H1 (cell line): Measurements from ENCODE around the gene TYMS. TPM values are rescaled to one million over a fixed set of nuclear protein-coding genes. Genes with fewer than 3 reads are reported as not detected.

Source experiments
- CTCF ChIA-PET: fragments of 300-600 bp; sonication (Branson Sonifier 250); formaldehyde crosslinking; loops from one replicate; lab custom pipeline; 2021; ENCODE audit not compliant: partially characterized antibody; lab: Charles Lee
- POLR2A ChIA-PET: fragments of 300-600 bp; sonication (Branson Sonifier 250); formaldehyde crosslinking; loops from one replicate; lab custom pipeline; 2021; ENCODE audit warnings: inconsistent platforms; ENCODE audit not compliant: partially characterized antibody; lab: Charles Lee
- DNase-seq, 2 experiments: peaks; one replicate each; pipeline versions ENCODE4 v3.0.0 to v3.0.0-alpha.2; 2010 to 2022; ENCODE audit warnings: low spot score in 2 of 2, low read depth in 1 of 2, mixed read lengths in 1 of 2
- FAIRE-seq: peaks from 2 replicates; lab custom pipeline; 2011; peaks lifted over from hg19 to GRCh38; lab: Jason Lieb, UNC
- H2AFZ ChIP-seq: 2 replicates; pipeline ENCODE4 v1.8.1; 2012; ENCODE audit warnings: low read length, inconsistent platforms
- H2AK5ac ChIP-seq: 2 replicates; pipeline ENCODE4 v1.6.1; 2013; ENCODE audit warnings: low read depth, low read length
- H2BK120ac ChIP-seq: replicated peaks from 2 replicates; pipeline ENCODE3; 2013; ENCODE audit warnings: low read depth, low read length, inconsistent platforms
- H2BK12ac ChIP-seq: 2 replicates; pipeline ENCODE4 v1.6.1; 2013; ENCODE audit warnings: low read depth, low read length
- H2BK15ac ChIP-seq: 2 replicates; pipeline ENCODE4 v1.6.1; 2013; ENCODE audit warnings: low read length
- H2BK20ac ChIP-seq: 2 replicates; pipeline ENCODE4 v1.6.1; 2013; ENCODE audit warnings: low read length
- H2BK5ac ChIP-seq: 2 replicates; pipeline ENCODE4 v1.6.1; 2013; ENCODE audit warnings: low read depth, low read length
- H3K14ac ChIP-seq: 2 replicates; pipeline ENCODE4 v1.6.1; 2013; ENCODE audit warnings: inconsistent platforms; ENCODE audit not compliant: insufficient read length
- H3K18ac ChIP-seq: 2 replicates; pipeline ENCODE4 v1.6.1; 2013; ENCODE audit warnings: low read length; ENCODE audit errors: extremely low read depth
- H3K23ac ChIP-seq: 2 replicates; pipeline ENCODE4 v1.6.1; 2013; ENCODE audit warnings: inconsistent platforms; ENCODE audit not compliant: insufficient read length
- H3K23me2 ChIP-seq: 2 replicates; pipeline ENCODE4 v1.6.1; 2013; ENCODE audit warnings: low read depth, low read length
- H3K27ac ChIP-seq: 2 replicates; pipeline ENCODE4 v1.6.1; 2011; ENCODE audit warnings: low read depth, low read length, inconsistent platforms
- H3K27me3 ChIP-seq, 4 experiments: replicated peaks in 1 of 4; 1 replicate in 1 of 4; 2 replicates in 3 of 4; pipeline versions ENCODE4 v1.6.1 to v1.8.1; 2011 to 2013; ENCODE audit warnings: low read length in 3 of 4, mild to moderate bottlenecking in 3 of 4, inconsistent platforms in 2 of 4, mixed read lengths in 2 of 4, moderate library complexity in 1 of 4; ENCODE audit not compliant: control insufficient read depth in 3 of 4, insufficient read depth in 3 of 4; ENCODE audit errors: extremely low read depth in 1 of 4
- H3K36me3 ChIP-seq, 4 experiments: 2 replicates each; pipeline versions ENCODE4 v1.6.1 to v1.8.1; 2011 to 2013; ENCODE audit warnings: mild to moderate bottlenecking in 4 of 4, low read length in 3 of 4, moderate library complexity in 2 of 4, control low read depth in 1 of 4, inconsistent platforms in 1 of 4; ENCODE audit not compliant: insufficient read depth in 4 of 4, control insufficient read depth in 2 of 4
- H3K4ac ChIP-seq: replicated peaks from 2 replicates; pipeline ENCODE3; 2013; ENCODE audit warnings: low read length, low read depth, mixed read lengths, inconsistent platforms; ENCODE audit not compliant: insufficient read length
- H3K4me1 ChIP-seq, 4 experiments: replicated peaks in 1 of 4; 1 replicate in 1 of 4; 2 replicates in 3 of 4; pipeline versions ENCODE4 v1.6.1 to v1.8.1; 2011 to 2013; ENCODE audit warnings: low read length in 3 of 4, inconsistent platforms in 2 of 4, mixed read lengths in 1 of 4; ENCODE audit not compliant: insufficient read depth in 4 of 4, control insufficient read depth in 3 of 4
- H3K4me2 ChIP-seq, 2 experiments: 2 replicates each; pipeline versions ENCODE4 v1.6.1 to v1.8.1; 2011 to 2013; ENCODE audit warnings: low read depth in 2 of 2, low read length in 2 of 2, control low read depth in 1 of 2, inconsistent platforms in 1 of 2, mild to moderate bottlenecking in 1 of 2; ENCODE audit not compliant: insufficient read depth in 1 of 2
- H3K4me3 ChIP-seq, 4 experiments: fragments of 200-600, 300-600 bp in 1 of 4; sonication (generic), shearing (Covaris generic), sonication (Bioruptor Twin) in 1 of 4; 2 replicates each; pipeline versions ENCODE4 v1.5.1 to v1.8.1; 2011 to 2016; ENCODE audit warnings: low read length in 4 of 4, low read depth in 3 of 4, control low read depth in 2 of 4, inconsistent platforms in 2 of 4, mild to moderate bottlenecking in 2 of 4, mixed read lengths in 1 of 4, moderate library complexity in 1 of 4; ENCODE audit not compliant: insufficient read depth in 2 of 4; ENCODE audit errors: extremely low read depth in 1 of 4
- H3K56ac ChIP-seq: replicated peaks from 2 replicates; pipeline ENCODE3; 2013; ENCODE audit warnings: low read depth, mild to moderate bottlenecking, mixed read lengths, low read length, inconsistent platforms; ENCODE audit not compliant: insufficient read length
- H3K79me1 ChIP-seq: 2 replicates; pipeline ENCODE4 v1.6.1; 2013; ENCODE audit warnings: low read depth, low read length, control low read depth
- H3K79me2 ChIP-seq, 2 experiments: 2 replicates each; pipeline versions ENCODE4 v1.6.1 to v1.8.1; 2012 to 2013; ENCODE audit warnings: low read length in 2 of 2, mild to moderate bottlenecking in 2 of 2, inconsistent platforms in 1 of 2; ENCODE audit not compliant: insufficient read depth in 2 of 2, control insufficient read depth in 1 of 2
- H3K9ac ChIP-seq, 4 experiments: replicated peaks in 1 of 4; 1 replicate in 1 of 4; 2 replicates in 3 of 4; pipeline versions ENCODE4 v1.6.1 to v1.8.1; 2011 to 2013; ENCODE audit warnings: low read depth in 3 of 4, low read length in 3 of 4, control low read depth in 2 of 4, mild to moderate bottlenecking in 2 of 4, moderate library complexity in 2 of 4, inconsistent platforms in 1 of 4; ENCODE audit errors: extremely low read depth in 1 of 4
- H3K9me3 ChIP-seq, 2 experiments: 2 replicates each; pipeline versions ENCODE4 v1.6.1 to v1.8.1; 2012 to 2013; ENCODE audit warnings: mild to moderate bottlenecking in 2 of 2, moderate library complexity in 2 of 2, control low read depth in 1 of 2, inconsistent platforms in 1 of 2, low read depth in 1 of 2, low read length in 1 of 2, mixed read lengths in 1 of 2; ENCODE audit not compliant: insufficient read depth in 2 of 2
- H4K20me1 ChIP-seq, 2 experiments: replicated peaks in 1 of 2; 2 replicates each; pipeline versions ENCODE3 to v1.8.1; 2011 to 2013; ENCODE audit warnings: inconsistent platforms in 2 of 2, low read length in 2 of 2, mild to moderate bottlenecking in 1 of 2; ENCODE audit not compliant: insufficient read depth in 2 of 2, control insufficient read depth in 1 of 2
- H4K5ac ChIP-seq: 2 replicates; pipeline ENCODE4 v1.6.1; 2013; ENCODE audit warnings: low read length, low read depth, mixed read lengths, inconsistent platforms; ENCODE audit not compliant: insufficient read length
- H4K8ac ChIP-seq: 2 replicates; pipeline ENCODE4 v1.8.0; 2013; ENCODE audit warnings: mild to moderate bottlenecking, moderate library complexity, low read length, inconsistent platforms; ENCODE audit not compliant: insufficient read depth; ENCODE audit errors: extremely low read depth
- H4K91ac ChIP-seq: replicated peaks from 2 replicates; pipeline ENCODE3; 2013; ENCODE audit warnings: low read length, mixed read lengths, inconsistent platforms; ENCODE audit not compliant: insufficient read length
- ATF3 ChIP-seq: IDR thresholded peaks from 2 replicates; pipeline ENCODE4 v1.6.1; 2011; ENCODE audit warnings: low read depth, mild to moderate bottlenecking, low read length; ENCODE audit not compliant: insufficient read depth
- CHD1 ChIP-seq: IDR thresholded peaks from 2 replicates; pipeline ENCODE4 v1.6.1; 2012; ENCODE audit warnings: low read depth, low read length, improper control_type of control experiment
- EZH2 ChIP-seq: fragments of 200-600 bp; sonication (generic); IDR thresholded peaks from 2 replicates; pipeline ENCODE4 v1.7.1; 2012; ENCODE audit warnings: low read depth, mild to moderate bottlenecking, moderate library complexity, low read length, inconsistent platforms; ENCODE audit not compliant: severe bottlenecking
- MAFK ChIP-seq: IDR thresholded peaks from 2 replicates; pipeline ENCODE4 v1.6.1; 2012; ENCODE audit warnings: low read depth, mild to moderate bottlenecking, improper control_type of control experiment, low read length
- POLR2A ChIP-seq, 2 experiments: IDR thresholded peaks; 1 replicate in 1 of 2; 2 replicates in 1 of 2; pipeline ENCODE4 v1.6.1; 2011; ENCODE audit warnings: low read depth in 2 of 2, low read length in 2 of 2, mild to moderate bottlenecking in 2 of 2; ENCODE audit errors: control extremely low read depth in 1 of 2
- SP2 ChIP-seq: IDR thresholded peaks from 2 replicates; pipeline ENCODE4 v1.6.1; 2012; ENCODE audit warnings: mild to moderate bottlenecking, low read length, inconsistent platforms
- WGBS, 2 experiments: shearing (Covaris generic) in 1 of 2; methylation state at CpG; one replicate each; pipeline versions ENCODE4 v1.1.6 to v1.1.7; 2013 to 2015; ENCODE audit warnings: low lambda C conversion rate in 2 of 2, mixed read lengths in 2 of 2, inconsistent platforms in 1 of 2, low coverage in 1 of 2, missing lambda C conversion rate in 1 of 2; ENCODE audit not compliant: insufficient replicate concordance in 2 of 2, insufficient coverage in 1 of 2, insufficient read length in 1 of 2; ENCODE audit errors: extremely low coverage in 1 of 2, missing lambda C conversion rate in 1 of 2; 5-methylcytosine and 5-hydroxymethylcytosine counted together
- polyA plus RNA-seq, 7 experiments: library from polyadenylated mRNA; depleted of rRNA in 3 of 7; stranded (reverse) in 5 of 7; unstranded in 2 of 7; fragments of >200 nt in 5 of 7; fragments of 200-250 nt in 2 of 7; gene quantifications; 1 replicate in 5 of 7; 2 replicates in 1 of 7; 4 replicates in 1 of 7; pipeline versions ENCODE4 v1.2.1 to v1.2.3, GENCODE V29; 2011 to 2013; ENCODE audit warnings: missing spikeins in 2 of 7, mixed read lengths in 2 of 7
- total RNA-seq: library from RNA; stranded (reverse); fragmentation: NEBNext Ultra II Directional; extraction: Animal tissue kit (Norgen Biotek cat#: 25700); gene quantifications from 2 replicates; pipeline ENCODE4 v1.2.1, GENCODE V29; 2021

Gene TYMS
- total and polyA plus RNA-seq, 2 of the 8 experiments (the other 6 are each of a cell fraction or from before 2014, with no cell fraction given) = 91.9 to 110 TPM

GRCh38 chr18:673317-673716, 15.9 kb downstream of the TYMS start:
- no peak overlapping the region for H3K9ac ChIP-seq
- H3K36me3 ChIP-seq = peaks cover 12 to 81% (median 54%) of the 10 kb centered on the region in 4 experiments
- peaks cover 4% of the 10 kb centered on the region in 2 experiments for H4K20me1 ChIP-seq
- H3K79me1 ChIP-seq = no peaks in the 10 kb centered on the region
- H3K4me1 ChIP-seq = no peaks in the 10 kb centered on the region
- no peak for FAIRE-seq
- H3K4ac ChIP-seq = no peak overlapping the region
- DNase-seq = no peak
- no peak overlapping the region for H3K14ac ChIP-seq
- no peaks in the 10 kb centered on the region; the same call in 1 of the 2 replicates for H3K23me2 ChIP-seq
- H3K27me3 ChIP-seq = no peaks in the 10 kb centered on the region
- H3K56ac ChIP-seq = no peak overlapping the region
- no peak overlapping the region for H4K8ac ChIP-seq
- H2BK120ac ChIP-seq = no peak overlapping the region
- H2BK20ac ChIP-seq = no peak overlapping the region
- H2AFZ ChIP-seq = no peak overlapping the region
- no peak overlapping the region for H2BK5ac ChIP-seq
- no peak overlapping the region for H2BK12ac ChIP-seq
- H4K91ac ChIP-seq = no peak overlapping the region
- no peak overlapping the region for H4K5ac ChIP-seq
- no peak overlapping the region for H3K4me2 ChIP-seq
- 94% methylated on average over 3 of the region's 3 CpGs; no CpG with 5 or more reads in 1 of the 2 experiments for whole genome bisulfite sequencing, 2 experiments
- POLR2A ChIA-PET = interaction anchor here (1.3 to 2.4 kb wide), 3 partner anchors 13 to 33 kb away, joined by 4 to 6 read pairs (median 5); partner anchors contain the start of gene TYMS
- H2AK5ac ChIP-seq = no peak overlapping the region
- H3K23ac ChIP-seq = no peak overlapping the region
- no peak overlapping the region for H2BK15ac ChIP-seq
- no peak overlapping the region for H3K27ac ChIP-seq
- H3K9me3 ChIP-seq = no peaks in the 10 kb centered on the region
- no peak overlapping the region for H3K4me3 ChIP-seq
- no peaks in the 10 kb centered on the region for H3K79me2 ChIP-seq
- CTCF ChIA-PET = interaction anchor here (0.6 to 2.0 kb wide), 7 partner anchors 10 to 159 kb away, joined by 3 to 10 read pairs (median 3); no protein-coding TSS in a partner anchor
- TF ChIP-seq POLR2A (IDR thresholded peaks at IDR 0.05; ENCODE audit: control extremely low read depth in 1 of 2, low read depth in 2 of 2, low read length in 2 of 2) (no peak), SP2 (no peak), ATF3 (no peak), EZH2 (no peak), MAFK (no peak), CHD1 (no peak)
- H3K18ac ChIP-seq = no peak overlapping the region
